HG03196 (cell line): ENCODE data around the gene ARL13A.
"Not testable (repeated sequence)": the region's sequence is repeated elsewhere in the genome, so short reads cannot be mapped to it uniquely, and the experiment has no call there.

ENCODE experiments used
- ATAC-seq: cut with Tn5 transposase; IDR thresholded peaks from one replicate; pipeline ENCODE4 v1.9.1; 2021; ENCODE audit not compliant: unreplicated experiment

ARL13A gene

DNA sequence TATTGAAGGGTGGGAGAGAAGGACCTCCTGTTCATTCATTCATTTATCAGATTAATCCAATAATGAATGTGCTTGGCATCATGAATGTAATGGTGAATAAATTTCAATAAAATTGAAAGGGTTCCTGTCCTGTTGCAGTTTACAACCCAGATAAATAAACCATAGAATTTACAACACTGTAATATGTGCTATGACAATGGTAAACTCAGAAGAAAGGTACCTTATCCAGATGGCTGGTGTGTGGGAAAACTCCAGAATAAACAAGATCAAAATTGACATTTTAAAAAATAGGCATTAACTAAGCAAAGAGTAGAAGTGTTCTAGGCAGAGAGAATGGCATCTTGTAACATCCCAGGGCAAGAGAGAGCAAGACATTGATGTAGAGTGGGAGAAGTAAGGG, 15.3 kb downstream of the ARL13A start:
- ATAC-seq = no peak

DNA sequence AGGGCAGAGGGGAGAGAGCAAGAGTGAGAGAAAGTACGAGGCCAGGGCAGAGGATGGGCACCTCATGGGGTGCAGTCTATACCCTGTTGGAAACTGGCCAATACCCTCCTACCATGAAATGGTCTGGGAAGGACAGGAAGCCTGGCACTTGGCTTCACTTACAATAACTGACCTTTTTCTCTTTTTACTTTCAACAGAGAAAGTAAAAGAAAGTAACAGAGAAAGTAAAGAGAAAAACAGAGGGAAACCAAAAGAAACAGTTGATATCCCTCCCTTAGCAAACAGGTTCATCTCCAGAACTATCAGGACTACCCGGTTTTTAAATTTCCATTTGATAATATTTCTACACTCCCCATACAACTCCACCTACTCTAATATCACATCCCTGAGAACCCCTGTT, 20.6 kb downstream of the ARL13A start:
- no peak for ATAC-seq

DNA sequence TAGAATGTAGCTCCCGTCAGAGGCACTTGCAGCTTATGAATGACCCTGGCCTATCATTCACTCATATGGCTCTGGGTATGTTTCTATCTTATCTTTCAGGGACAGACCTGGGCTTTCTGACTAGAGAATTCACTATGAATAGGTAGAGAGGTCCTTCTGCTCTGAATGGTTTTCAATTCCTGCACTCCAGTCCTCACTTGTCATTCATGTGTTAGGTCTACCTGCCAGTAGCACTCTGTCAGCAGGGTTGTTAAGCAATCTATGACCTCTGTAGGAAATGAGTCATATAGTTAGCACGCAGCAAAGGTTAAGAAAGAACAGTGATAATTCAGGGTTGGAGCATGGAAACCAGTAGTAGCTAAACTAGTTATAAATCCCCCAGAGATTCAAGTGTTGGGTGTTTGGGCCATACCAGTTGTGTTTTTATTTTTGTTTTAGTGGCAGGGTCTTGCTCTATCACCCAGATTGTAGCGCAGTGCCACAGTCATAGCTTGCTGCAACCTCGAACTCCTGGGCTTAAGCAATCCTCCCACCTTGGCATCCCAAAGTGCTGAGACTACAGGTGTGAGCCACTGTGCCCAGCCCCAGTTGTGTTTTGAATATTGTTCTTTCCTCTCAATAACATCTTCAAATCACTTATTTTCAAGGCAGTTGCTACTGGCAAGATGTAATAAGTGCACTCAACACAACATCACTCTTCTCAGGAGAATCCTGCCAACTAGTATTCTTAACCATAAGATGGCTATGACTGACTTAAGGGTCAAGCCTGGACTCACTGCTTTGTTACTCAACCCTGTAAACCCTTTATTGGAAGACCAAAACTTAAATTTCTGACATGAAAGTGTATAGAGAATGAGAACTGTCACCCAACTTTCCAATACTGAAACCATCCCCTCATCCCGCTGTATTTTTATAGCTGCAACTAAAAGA, 25.1 kb downstream of the ARL13A start:
- peak; percentile 87 for ATAC-seq

DNA sequence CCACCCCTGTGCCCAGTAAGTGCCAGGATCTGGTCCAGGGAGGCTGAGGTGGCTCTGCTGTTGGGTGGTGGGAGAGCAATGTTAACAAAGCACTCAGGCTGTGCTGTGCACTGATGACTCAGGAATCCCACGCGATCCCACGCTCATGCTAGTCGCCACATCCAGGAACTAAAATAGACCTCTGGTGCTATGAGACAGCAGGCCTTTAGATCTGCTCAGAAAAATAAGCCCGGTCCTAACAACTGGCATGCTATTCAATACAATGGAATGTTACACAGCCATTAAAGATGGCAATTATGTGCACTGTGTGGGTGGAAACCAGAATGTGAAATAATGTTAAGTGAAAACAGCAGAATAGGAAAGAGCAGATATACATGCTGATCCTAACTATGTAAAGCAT, 26.0 kb downstream of the ARL13A start:
- no peak for ATAC-seq

DNA sequence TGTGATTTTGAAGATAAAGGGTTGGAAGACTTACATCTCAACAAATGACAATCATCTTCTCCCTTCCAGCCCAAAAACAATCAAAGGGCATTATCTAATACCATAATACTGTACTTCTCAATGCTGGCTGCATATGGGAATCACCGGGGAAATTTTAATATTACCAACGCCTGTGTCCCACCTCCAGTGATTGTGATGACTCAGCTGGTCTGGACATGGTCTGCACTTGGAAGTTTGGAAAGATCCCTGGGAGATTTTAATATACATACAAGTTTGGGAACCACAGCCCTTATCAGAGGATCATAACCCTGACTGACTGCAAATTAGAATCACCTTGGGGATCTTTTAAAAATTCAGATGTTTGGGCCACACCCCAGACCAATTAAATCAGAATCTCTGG, 29.9 kb downstream of the ARL13A start:
- no peak for ATAC-seq

DNA sequence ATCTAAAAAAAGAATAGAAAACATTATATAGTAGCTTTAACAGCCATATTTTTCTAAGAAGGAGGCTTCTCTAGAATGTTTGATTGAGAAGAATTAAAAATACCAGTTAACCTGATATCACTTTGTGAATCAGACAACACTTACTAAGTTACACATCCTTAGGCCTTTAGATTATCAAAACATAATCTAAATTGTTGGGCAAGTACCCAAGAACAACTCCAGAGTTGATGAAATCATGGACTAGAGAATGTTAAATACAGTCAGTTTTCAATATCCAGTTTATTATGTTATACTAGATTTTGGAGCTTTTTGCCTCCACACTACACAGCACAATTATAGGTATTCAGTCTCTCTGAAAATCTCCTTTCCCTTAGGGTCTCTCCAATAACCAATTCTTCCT, 39.6 kb downstream of the ARL13A start:
- ATAC-seq = no peak

DNA sequence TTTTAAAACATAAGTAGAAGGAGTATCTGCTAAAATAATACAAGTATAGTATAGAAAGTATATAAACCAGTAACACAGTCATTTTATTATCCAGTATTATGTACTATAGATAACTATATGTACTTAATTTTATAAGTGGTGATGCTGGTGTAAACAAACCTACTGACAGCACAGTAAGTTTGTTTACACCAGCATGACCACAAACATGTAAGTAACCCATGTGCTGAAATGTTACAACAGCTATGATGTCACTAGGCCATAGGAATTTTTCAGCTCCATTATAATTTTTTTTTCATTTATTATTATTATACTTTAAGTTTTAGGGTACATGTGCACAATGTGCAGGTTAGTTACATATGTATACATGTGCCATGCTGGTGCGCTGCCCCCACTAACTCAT, 42.5 kb downstream of the ARL13A start:
- not testable (repeated sequence) for ATAC-seq

DNA sequence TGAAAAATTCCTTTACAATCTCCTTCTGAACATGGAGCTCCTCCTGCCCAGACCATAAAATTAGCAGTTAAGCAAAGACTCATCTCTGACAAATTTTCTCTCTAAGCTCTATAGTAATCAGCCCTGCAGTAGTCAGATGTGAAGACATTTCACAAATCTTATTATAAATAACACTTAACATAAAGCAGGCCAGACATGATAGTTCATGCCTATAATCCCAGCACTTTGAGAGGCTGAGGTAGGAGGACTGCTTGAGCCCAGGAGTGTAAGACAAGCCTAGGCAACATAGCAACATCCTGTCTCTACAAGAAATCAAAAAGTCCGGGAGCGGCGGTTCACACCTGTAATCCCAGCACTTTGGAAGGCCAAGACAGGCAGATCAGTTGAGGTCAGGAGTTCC, 52.5 kb downstream of the ARL13A start:
- ATAC-seq = no peak

DNA sequence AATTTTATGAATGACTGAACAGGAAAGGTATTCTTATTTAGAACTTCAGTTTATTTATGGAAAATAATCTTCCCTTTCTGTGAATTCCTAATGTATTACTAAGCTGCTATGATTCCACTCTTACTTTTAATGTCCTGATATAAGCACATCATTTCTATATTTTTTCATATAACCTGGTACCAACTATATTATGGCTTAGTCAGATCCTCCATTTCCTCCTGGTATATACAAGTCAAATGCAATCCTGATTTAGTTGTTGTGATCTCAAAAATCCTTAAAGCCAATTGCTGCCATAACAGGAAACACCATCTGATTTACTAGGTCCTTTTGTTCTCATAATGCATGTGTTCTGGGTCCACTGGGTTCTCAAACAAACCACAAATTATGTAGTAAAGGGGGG, 55.6 kb downstream of the ARL13A start:
- no peak for ATAC-seq

DNA sequence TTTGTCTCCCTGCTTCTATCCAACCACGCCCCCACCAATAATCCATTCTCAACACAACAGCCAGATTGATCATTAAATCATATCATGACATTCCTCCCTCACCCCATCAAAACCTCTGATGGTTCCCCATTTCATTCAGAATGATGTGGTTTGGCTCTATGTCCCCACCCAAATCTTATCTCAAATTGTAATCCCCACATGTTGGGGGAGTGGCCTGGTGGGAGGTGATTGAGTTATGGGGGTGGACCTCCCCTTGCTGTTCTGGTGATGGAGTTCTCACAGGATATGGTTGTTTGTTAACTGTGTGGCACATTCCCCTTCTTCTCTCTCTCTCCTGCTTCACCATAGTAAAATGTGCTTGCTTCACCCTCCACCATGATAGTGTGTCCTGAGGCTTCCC, 59.1 kb downstream of the ARL13A start:
- no peak for ATAC-seq

DNA sequence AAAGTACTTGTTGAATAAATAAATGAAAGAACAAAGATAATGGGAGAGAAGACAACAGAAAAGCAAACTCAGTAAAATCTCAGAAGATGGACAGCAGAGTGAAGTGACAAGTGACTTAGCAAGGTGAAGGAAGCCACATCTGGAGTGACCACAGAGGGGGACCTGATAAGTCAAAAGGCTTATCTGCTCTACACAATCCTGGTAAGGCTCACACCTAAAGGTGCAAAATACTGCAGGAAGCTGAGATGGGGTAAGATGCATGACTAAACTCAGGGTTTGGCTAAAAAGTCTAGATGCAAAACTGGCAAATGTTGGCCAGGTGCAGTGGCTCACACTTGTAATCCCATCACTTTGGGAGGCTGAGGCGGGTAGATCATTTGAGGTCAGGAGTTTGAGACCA, 60.2 kb downstream of the ARL13A start:
- ATAC-seq = no peak

DNA sequence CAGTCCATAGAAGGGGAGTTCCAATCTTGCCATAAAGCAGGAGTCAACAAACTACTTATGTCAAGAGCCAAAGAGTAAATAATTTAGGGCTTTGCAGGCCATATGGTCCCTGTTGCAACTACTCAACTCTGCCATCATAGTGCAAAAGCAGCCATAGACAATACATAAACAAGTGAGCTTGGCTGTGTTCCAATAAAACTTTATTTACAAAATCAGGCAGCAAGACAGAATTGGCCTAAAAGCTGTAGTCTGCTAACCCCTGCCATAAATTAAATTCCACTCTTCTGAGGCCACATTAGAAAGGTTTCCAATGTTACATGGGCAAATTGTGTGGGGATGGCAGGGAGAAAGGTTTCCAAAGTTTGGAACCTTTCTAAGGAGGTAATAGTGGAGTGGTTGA, 67.7 kb downstream of the ARL13A start:
- no peak for ATAC-seq

DNA sequence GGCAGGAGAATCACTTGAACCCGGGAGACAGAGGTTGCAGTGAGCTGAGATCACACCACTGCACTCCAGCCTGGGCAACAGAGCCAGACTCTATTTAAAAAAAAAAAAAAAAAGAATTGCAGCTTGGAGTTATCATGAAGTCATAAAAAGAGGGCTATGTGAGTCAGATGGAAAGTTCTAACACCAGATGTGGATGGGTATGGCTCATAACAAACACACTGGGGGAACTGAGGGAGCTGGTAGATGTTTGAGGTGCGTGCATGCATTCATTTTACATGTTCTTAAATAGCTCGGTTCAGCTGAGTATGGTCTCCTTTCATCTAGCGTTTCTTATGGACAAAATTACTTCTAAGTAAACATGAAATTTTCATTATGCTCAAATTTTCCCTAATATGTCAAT, 70.7 kb downstream of the ARL13A start:
- no peak for ATAC-seq
